SK-N-SH treated with all-trans-retinoic acid at 6 μM for 48 hours (cell line): ENCODE measurements around the gene NRSN2.

Experiments
- ATAC-seq: fragments of 200-7000 bp; cut with Tn5 transposase; 3 replicates; pipeline ENCODE4 v1.9.1; 2020; ENCODE audit warnings: mild to moderate bottlenecking, moderate library complexity
- ARNTL ChIP-seq: fragments of 450-650 bp; formaldehyde crosslinking; IDR thresholded peaks from 2 replicates; pipeline ENCODE4 v1.5.0; 2020; ENCODE audit warnings: low read depth, mild to moderate bottlenecking, moderate library complexity, borderline replicate concordance
- BACH2 ChIP-seq: fragments of 250-450 bp; sonication (Bioruptor Pico); IDR thresholded peaks from 2 replicates; pipeline ENCODE4 v1.9.0; 2021; ENCODE audit warnings: mild to moderate bottlenecking, borderline replicate concordance
- CSDC2 ChIP-seq: fragments of 250-450 bp; sonication (Bioruptor Pico); IDR thresholded peaks from 2 replicates; pipeline ENCODE4 v1.5.0; 2020; ENCODE audit warnings: mild to moderate bottlenecking, moderate library complexity
- ESRRG ChIP-seq: fragments of 250-450 bp; sonication (Bioruptor Pico); IDR thresholded peaks from 2 replicates; pipeline ENCODE4 v1.6.1; 2021; ENCODE audit warnings: mild to moderate bottlenecking
- GLIS3 ChIP-seq: fragments of 250-450 bp; sonication (Bioruptor Pico); IDR thresholded peaks from 2 replicates; pipeline ENCODE4 v1.5.0; 2020; ENCODE audit warnings: mild to moderate bottlenecking, moderate library complexity
- OSR1 ChIP-seq: fragments of 250-450 bp; sonication (Bioruptor Pico); IDR thresholded peaks from 2 replicates; pipeline ENCODE4 v1.8.0; 2022; ENCODE audit warnings: moderate library complexity, mild to moderate bottlenecking, inconsistent platforms
- PPARA ChIP-seq: fragments of 250-450 bp; sonication (Bioruptor Pico); IDR thresholded peaks from 2 replicates; pipeline ENCODE4 v1.5.0; 2020; ENCODE audit warnings: mild to moderate bottlenecking, borderline replicate concordance
- RARB ChIP-seq: fragments of 250-450 bp; sonication (Bioruptor Pico); IDR thresholded peaks from 2 replicates; pipeline ENCODE4 v1.8.0; 2021; ENCODE audit warnings: mild to moderate bottlenecking, moderate library complexity
- SNAI2 ChIP-seq: fragments of 250-450 bp; sonication (Bioruptor Pico); IDR thresholded peaks from 2 replicates; pipeline ENCODE4 v1.5.0; 2020; ENCODE audit warnings: mild to moderate bottlenecking, moderate library complexity
- TCF4 ChIP-seq: fragments of 250-450 bp; sonication (Bioruptor Pico); IDR thresholded peaks from 2 replicates; pipeline ENCODE4 v1.8.0; 2021; ENCODE audit warnings: mild to moderate bottlenecking, moderate library complexity, borderline replicate concordance
- TOX ChIP-seq: fragments of 250-450 bp; sonication (Bioruptor Pico); IDR thresholded peaks from 2 replicates; pipeline ENCODE4 v1.8.0; 2021; ENCODE audit warnings: mild to moderate bottlenecking, moderate library complexity, borderline replicate concordance
- ZC3H10 ChIP-seq: fragments of 250-450 bp; sonication (Bioruptor Pico); IDR thresholded peaks from 2 replicates; pipeline ENCODE4 v1.5.1; 2021; ENCODE audit warnings: mild to moderate bottlenecking, moderate library complexity
- ZFP3 ChIP-seq: fragments of 250-450 bp; sonication (Bioruptor Pico); IDR thresholded peaks from 2 replicates; pipeline ENCODE4 v1.5.0; 2020; ENCODE audit warnings: mild to moderate bottlenecking, moderate library complexity
- ZFP30 ChIP-seq: fragments of 450-650 bp; formaldehyde crosslinking; IDR thresholded peaks from 2 replicates; pipeline ENCODE4 v1.5.0; 2022; ENCODE audit warnings: mild to moderate bottlenecking, moderate library complexity
- ZNF8 ChIP-seq: fragments of 450-650 bp; formaldehyde crosslinking; IDR thresholded peaks from 2 replicates; pipeline ENCODE4 v1.5.0; 2020; ENCODE audit warnings: mild to moderate bottlenecking, moderate library complexity
- TF ChIP-seq, protein P1 (sequence below): fragments of 250-450 bp; sonication (Bioruptor Pico); IDR thresholded peaks from 2 replicates; pipeline ENCODE4 v1.8.0; 2020; ENCODE audit warnings: mild to moderate bottlenecking, moderate library complexity, borderline replicate concordance
- TF ChIP-seq, protein P2 (sequence below): fragments of 250-450 bp; sonication (Bioruptor Pico); IDR thresholded peaks from 2 replicates; pipeline ENCODE4 v1.5.1; 2020; ENCODE audit warnings: low read depth, mild to moderate bottlenecking, moderate library complexity
- TF ChIP-seq, protein P3 (sequence below): fragments of 250-450 bp; sonication (Bioruptor Pico); IDR thresholded peaks from 2 replicates; pipeline ENCODE4 v1.8.0; 2021; ENCODE audit warnings: low read depth, mild to moderate bottlenecking, moderate library complexity, borderline replicate concordance
- TF ChIP-seq, protein P4 (sequence below): fragments of 250-450 bp; sonication (Bioruptor Pico); IDR thresholded peaks from 2 replicates; pipeline ENCODE4 v1.5.1; 2021; ENCODE audit warnings: mild to moderate bottlenecking, moderate library complexity

Gene NRSN2, protein sequence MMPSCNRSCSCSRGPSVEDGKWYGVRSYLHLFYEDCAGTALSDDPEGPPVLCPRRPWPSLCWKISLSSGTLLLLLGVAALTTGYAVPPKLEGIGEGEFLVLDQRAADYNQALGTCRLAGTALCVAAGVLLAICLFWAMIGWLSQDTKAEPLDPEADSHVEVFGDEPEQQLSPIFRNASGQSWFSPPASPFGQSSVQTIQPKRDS

DNA sequence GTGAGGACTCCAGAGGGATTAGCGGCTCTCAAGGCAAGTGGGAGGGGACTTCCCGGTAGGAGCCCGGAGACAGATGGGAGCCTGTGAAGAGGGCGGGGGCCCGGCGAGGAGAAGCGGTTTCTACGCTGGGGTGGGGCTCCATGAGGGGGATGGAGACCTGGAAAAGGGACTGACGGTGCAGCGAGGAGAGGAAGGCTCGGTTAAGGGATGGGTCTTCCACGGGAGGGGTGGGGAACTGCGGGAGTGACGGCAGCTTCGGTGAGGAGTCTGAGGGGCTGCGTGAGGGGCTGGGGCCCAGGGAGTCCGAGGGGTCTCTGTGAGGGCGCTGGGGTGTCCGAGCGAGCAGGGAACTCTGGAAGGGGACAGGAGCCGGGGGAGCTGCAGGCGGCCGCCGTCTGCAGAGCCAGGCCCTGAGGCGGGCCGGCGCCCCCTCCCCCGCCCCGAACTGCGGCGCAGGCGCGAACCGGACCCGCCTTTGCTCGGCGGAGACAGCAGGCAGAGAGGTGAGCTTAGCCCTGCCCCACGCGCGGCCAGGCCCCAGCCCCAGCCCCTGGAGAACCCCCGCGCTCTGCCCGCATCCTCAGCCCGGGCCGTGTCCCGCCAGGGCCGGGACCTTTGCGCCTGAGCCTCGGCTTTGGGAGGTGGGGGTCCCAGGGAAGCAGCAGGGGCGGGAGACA is at the start of gene NRSN2:
TSS of gene NRSN2 (plus strand) at position 472 of the 677 bp plus-strand sequence. CDS start 2,533 bp downstream, outside the sequence.
- ATAC-seq: peak; percentile 84
- TF ChIP-seq ZNF8: no peak
- TF ChIP-seq, protein P1, sequence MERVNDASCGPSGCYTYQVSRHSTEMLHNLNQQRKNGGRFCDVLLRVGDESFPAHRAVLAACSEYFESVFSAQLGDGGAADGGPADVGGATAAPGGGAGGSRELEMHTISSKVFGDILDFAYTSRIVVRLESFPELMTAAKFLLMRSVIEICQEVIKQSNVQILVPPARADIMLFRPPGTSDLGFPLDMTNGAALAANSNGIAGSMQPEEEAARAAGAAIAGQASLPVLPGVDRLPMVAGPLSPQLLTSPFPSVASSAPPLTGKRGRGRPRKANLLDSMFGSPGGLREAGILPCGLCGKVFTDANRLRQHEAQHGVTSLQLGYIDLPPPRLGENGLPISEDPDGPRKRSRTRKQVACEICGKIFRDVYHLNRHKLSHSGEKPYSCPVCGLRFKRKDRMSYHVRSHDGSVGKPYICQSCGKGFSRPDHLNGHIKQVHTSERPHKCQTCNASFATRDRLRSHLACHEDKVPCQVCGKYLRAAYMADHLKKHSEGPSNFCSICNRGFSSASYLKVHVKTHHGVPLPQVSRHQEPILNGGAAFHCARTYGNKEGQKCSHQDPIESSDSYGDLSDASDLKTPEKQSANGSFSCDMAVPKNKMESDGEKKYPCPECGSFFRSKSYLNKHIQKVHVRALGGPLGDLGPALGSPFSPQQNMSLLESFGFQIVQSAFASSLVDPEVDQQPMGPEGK (CRISPR knock-in tag): peak; percentile 18; the same call in 1 of the 2 replicates

DNA sequence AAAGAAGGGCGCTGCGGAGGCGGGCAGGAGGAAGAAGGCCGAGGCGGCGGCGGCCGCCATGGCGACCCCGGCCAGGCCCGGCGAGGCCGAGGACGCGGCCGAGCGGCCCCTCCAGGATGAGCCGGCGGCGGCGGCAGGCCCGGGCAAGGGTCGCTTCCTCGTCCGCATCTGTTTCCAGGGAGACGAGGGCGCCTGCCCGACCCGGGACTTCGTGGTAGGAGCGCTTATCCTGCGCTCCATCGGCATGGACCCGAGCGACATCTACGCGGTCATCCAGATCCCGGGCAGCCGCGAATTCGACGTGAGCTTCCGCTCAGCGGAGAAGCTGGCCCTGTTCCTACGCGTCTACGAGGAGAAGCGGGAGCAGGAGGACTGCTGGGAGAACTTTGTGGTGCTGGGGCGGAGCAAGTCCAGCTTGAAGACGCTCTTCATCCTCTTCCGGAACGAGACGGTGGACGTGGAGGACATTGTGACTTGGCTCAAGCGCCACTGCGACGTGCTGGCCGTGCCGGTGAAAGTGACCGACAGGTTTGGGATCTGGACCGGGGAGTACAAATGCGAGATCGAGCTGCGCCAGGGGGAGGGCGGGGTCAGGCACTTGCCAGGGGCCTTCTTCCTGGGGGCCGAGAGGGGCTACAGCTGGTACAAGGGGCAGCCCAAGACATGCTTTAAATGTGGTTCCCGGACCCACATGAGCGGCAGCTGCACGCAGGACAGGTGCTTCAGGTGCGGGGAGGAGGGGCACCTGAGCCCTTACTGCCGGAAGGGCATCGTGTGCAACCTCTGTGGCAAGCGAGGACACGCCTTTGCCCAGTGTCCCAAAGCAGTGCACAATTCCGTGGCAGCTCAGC is 48.8 kb upstream of the NRSN2 start:
- TF ChIP-seq SNAI2 (CRISPR knock-in tag): no peak
- no peak for TF ChIP-seq RARB (CRISPR knock-in tag)
- no peak for TF ChIP-seq BACH2 (CRISPR knock-in tag)
- TF ChIP-seq ZC3H10: no peak
- TF ChIP-seq, protein P2, sequence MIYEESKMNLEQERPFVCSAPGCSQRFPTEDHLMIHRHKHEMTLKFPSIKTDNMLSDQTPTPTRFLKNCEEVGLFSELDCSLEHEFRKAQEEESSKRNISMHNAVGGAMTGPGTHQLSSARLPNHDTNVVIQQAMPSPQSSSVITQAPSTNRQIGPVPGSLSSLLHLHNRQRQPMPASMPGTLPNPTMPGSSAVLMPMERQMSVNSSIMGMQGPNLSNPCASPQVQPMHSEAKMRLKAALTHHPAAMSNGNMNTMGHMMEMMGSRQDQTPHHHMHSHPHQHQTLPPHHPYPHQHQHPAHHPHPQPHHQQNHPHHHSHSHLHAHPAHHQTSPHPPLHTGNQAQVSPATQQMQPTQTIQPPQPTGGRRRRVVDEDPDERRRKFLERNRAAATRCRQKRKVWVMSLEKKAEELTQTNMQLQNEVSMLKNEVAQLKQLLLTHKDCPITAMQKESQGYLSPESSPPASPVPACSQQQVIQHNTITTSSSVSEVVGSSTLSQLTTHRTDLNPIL: no peak
- TF ChIP-seq CSDC2 (CRISPR knock-in tag): no peak
- TF ChIP-seq, protein P1 (CRISPR knock-in tag): no peak
- no peak for TF ChIP-seq ZFP3 (CRISPR knock-in tag)
- TF ChIP-seq GLIS3 (CRISPR knock-in tag): no peak
- no peak for TF ChIP-seq ZFP30 (CRISPR knock-in tag)
- no peak for TF ChIP-seq ARNTL
- no peak for TF ChIP-seq ZNF8
- TF ChIP-seq PPARA: no peak
- TF ChIP-seq OSR1 (CRISPR knock-in tag): no peak
- TF ChIP-seq, protein P3, sequence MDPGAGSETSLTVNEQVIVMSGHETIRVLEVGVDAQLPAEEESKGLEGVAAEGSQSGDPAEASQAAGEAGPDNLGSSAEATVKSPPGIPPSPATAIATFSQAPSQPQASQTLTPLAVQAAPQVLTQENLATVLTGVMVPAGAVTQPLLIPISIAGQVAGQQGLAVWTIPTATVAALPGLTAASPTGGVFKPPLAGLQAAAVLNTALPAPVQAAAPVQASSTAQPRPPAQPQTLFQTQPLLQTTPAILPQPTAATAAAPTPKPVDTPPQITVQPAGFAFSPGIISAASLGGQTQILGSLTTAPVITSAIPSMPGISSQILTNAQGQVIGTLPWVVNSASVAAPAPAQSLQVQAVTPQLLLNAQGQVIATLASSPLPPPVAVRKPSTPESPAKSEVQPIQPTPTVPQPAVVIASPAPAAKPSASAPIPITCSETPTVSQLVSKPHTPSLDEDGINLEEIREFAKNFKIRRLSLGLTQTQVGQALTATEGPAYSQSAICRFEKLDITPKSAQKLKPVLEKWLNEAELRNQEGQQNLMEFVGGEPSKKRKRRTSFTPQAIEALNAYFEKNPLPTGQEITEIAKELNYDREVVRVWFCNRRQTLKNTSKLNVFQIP: no peak
- TF ChIP-seq ESRRG: no peak
- TF ChIP-seq, protein P4, sequence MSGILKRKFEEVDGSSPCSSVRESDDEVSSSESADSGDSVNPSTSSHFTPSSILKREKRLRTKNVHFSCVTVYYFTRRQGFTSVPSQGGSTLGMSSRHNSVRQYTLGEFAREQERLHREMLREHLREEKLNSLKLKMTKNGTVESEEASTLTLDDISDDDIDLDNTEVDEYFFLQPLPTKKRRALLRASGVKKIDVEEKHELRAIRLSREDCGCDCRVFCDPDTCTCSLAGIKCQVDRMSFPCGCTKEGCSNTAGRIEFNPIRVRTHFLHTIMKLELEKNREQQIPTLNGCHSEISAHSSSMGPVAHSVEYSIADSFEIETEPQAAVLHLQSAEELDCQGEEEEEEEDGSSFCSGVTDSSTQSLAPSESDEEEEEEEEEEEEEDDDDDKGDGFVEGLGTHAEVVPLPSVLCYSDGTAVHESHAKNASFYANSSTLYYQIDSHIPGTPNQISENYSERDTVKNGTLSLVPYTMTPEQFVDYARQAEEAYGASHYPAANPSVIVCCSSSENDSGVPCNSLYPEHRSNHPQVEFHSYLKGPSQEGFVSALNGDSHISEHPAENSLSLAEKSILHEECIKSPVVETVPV (CRISPR knock-in tag): no peak
- TF ChIP-seq TCF4: no peak
- TF ChIP-seq TOX (CRISPR knock-in tag): no peak
- peak; percentile 19 for ATAC-seq

DNA sequence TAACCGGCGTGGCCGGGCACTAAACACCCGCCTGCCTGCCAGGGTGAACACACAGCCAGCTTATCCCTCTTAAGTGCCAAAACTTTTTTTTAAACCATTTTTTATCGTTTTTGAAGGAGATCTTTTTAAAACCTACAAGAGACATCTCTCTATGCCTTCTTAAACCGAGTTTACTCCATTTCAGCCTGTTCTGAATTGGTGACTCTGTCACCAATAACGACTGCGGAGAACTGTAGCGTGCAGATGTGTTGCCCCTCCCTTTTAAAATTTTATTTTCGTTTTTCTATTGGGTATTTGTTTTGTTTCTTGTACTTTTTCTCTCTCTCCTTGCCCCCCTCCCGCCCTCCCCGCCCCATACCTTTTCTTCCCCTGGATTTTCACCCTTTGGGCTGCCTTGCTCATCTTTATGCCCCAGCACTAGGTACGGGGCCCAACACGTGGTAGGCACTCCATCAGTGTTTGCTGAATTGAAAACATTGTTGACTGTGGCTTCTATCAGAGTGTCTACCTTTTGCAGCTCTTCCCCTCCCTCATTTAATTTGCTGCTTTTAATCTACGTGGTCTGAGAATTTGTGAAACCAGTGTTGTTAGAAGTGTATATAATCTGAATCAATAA is 48.0 kb upstream of the NRSN2 start:
- ATAC-seq: no peak
- TF ChIP-seq GLIS3 (CRISPR knock-in tag) (no peak), BACH2 (CRISPR knock-in tag) (no peak)
